ENCODE data around the gene SEPTIN12. TPM values are rescaled to one million over a fixed set of nuclear protein-coding genes. Genes with fewer than 3 reads are reported as not detected.
A peak's percentile ranks its signal among the peaks of the same experiment; 100 is the strongest.

Gene SEPTIN12
- total and polyA plus RNA-seq, 3 experiments from 2014 or later, result not detected

- no peaks in the 10 kb centered on the region for H3K27me3 Mint-ChIP-seq
- H3K27ac Mint-ChIP-seq, result peak overlapping the region; percentile 72 to 93 (median 82)
- H3K36me3 Mint-ChIP-seq, result peaks cover 0 to 18% (median 3%) of the 10 kb centered on the region in 3 donors
- H3K36me3 ChIP-seq (ENCODE audit: insufficient read depth, low read length), result no peaks in the 10 kb centered on the region
- H3K9me3 Mint-ChIP-seq, result no peaks in the 10 kb centered on the region
- peaks cover 9 to 25% (median 10%) of the 10 kb centered on the region in 3 donors for H3K4me1 Mint-ChIP-seq
- ChIA-PET CTCF (interaction anchor here (1.9 kb wide), 1 partner anchor 33 kb away, joined by 6 read pairs; no protein-coding TSS in a partner anchor), POLR2A (interaction anchor here (0.6 to 2.4 kb wide), 3 partner anchors 34 to 114 kb away, joined by 4 to 14 read pairs (median 13); partner anchors contain the start of genes ANKS3, DNAAF8 and ZNF500)
- no peaks in the 10 kb centered on the region for H3K9me3 ChIP-seq (ENCODE audit: low read length)
- peak in 1 of 5 donors; percentile 19 for DNase-seq
- peak overlapping the region; percentile 65 for H3K4me3 ChIP-seq (ENCODE audit: low read length)
- peak overlapping the region; percentile 82 to 95 (median 84) for H3K4me3 Mint-ChIP-seq
- peaks cover 16% of the 10 kb centered on the region for H3K4me1 ChIP-seq (ENCODE audit: insufficient read depth, low read length)
- H3K27ac ChIP-seq (ENCODE audit: low read depth, low read length), result peak overlapping the region; percentile 75
- no peaks in the 10 kb centered on the region for H3K27me3 ChIP-seq (ENCODE audit: insufficient read depth, low read length, poor library complexity, severe bottlenecking)
Measured at GRCh38 chr16:4801051-4801961, 13.2 kb upstream of the SEPTIN12 start.

DNA sequence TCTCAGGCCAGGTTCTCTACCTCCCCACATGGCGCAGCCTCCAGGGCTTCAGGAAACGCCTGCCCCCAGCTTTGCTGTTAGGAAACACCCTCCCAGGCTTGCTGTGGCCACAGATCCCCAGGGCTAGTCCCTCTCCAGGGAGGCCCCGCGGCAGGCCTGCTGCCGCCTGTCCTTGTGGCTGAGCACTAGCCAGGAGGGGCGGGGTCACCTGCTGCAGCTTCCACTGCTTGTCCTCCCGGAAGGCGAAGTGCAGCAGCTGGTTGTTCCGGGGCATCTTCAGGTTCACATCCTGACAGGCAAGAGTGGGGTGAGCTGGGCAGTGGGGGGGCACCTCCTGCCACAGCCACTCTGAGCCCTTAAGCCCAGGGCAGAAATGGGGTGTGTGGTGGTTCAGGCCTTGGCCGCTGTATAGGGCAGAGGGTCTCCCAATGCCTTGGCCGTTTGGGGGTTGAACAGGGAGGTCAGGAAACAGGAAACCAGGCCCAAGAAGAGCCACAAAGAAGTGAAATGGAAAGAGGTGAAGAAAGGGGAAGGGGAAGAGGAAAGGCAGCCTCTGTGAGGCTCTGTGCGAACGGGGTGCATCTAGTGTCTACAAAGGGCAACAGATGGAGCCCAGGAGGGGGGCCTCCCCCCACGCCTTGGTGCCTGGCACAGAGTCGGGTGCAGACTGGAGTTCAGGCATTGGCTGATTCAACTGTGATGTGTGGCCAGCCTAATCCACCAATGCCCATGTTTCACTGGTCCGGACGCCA is 12.3 kb upstream of the SEPTIN12 start:
- H3K27me3 ChIP-seq (ENCODE audit: insufficient read depth, low read length, poor library complexity, severe bottlenecking), result no peaks in the 10 kb centered on the region
- no peaks in the 10 kb centered on the region for H3K9me3 ChIP-seq (ENCODE audit: low read length)
- Mint-ChIP-seq H3K27ac (peak overlapping the region in 6 of 8 donors; percentile 43 to 93 (median 66)), H3K9me3 (no peaks in the 10 kb centered on the region), H3K4me3 (peak overlapping the region; percentile 24 to 95 (median 56)), H3K27me3 (no peaks in the 10 kb centered on the region), H3K4me1 (peaks cover 9 to 25% (median 10%) of the 10 kb centered on the region in 3 donors), H3K36me3 (peaks cover 0 to 14% (median 3%) of the 10 kb centered on the region in 3 donors)
- POLR2A ChIA-PET, result no interaction called here
- no peaks in the 10 kb centered on the region for H3K36me3 ChIP-seq (ENCODE audit: insufficient read depth, low read length)
- H3K27ac ChIP-seq (ENCODE audit: low read depth, low read length), result no peak overlapping the region
- CTCF ChIA-PET, result no interaction called here
- H3K4me1 ChIP-seq (ENCODE audit: insufficient read depth, low read length), result peaks cover 16% of the 10 kb centered on the region
- H3K4me3 ChIP-seq (ENCODE audit: low read length), result no peak overlapping the region
- DNase-seq, result no peak

GRCh38 chr16:4799171-4799855 is 11.2 kb upstream of the SEPTIN12 start:
- no peaks in the 10 kb centered on the region for H3K27me3 ChIP-seq (ENCODE audit: insufficient read depth, low read length, poor library complexity, severe bottlenecking)
- H3K27ac ChIP-seq (ENCODE audit: low read depth, low read length), result no peak overlapping the region
- Mint-ChIP-seq H3K36me3 (peaks cover 0 to 3% (median 2%) of the 10 kb centered on the region in 3 donors), H3K4me1 (peaks cover 9 to 25% (median 10%) of the 10 kb centered on the region in 3 donors), H3K27ac (peak overlapping the region in 2 of 8 donors; percentile 7 to 56), H3K4me3 (peak overlapping the region in 2 of 7 donors; percentile 19 to 46), H3K9me3 (no peaks in the 10 kb centered on the region), H3K27me3 (no peaks in the 10 kb centered on the region)
- peaks cover 16% of the 10 kb centered on the region for H3K4me1 ChIP-seq (ENCODE audit: insufficient read depth, low read length)
- no peak overlapping the region for H3K4me3 ChIP-seq (ENCODE audit: low read length)
- DNase-seq, result no peak
- H3K36me3 ChIP-seq (ENCODE audit: insufficient read depth, low read length), result no peaks in the 10 kb centered on the region
- no peaks in the 10 kb centered on the region for H3K9me3 ChIP-seq (ENCODE audit: low read length)
- ChIA-PET CTCF (no interaction called here), POLR2A (no interaction called here)

GRCh38 chr16:4798456-4798855 is 10.3 kb upstream of the SEPTIN12 start:
- no peak overlapping the region for H3K27ac Mint-ChIP-seq
- CTCF ChIA-PET, result no interaction called here

GRCh38 chr16:4797805-4798252 is 9.7 kb upstream of the SEPTIN12 start:
- Mint-ChIP-seq H3K27ac (no peak overlapping the region), H3K4me3 (no peak overlapping the region), H3K36me3 (peaks cover 0 to 2% (median under 1%) of the 10 kb centered on the region in 3 donors), H3K4me1 (peaks cover under 1 to 15% (median 4%) of the 10 kb centered on the region in 3 donors), H3K27me3 (no peaks in the 10 kb centered on the region), H3K9me3 (no peaks in the 10 kb centered on the region)
- no peak for DNase-seq
- no peaks in the 10 kb centered on the region for H3K36me3 ChIP-seq (ENCODE audit: insufficient read depth, low read length)
- no peak overlapping the region for H3K4me3 ChIP-seq (ENCODE audit: low read length)
- H3K9me3 ChIP-seq (ENCODE audit: low read length), result no peaks in the 10 kb centered on the region
- no peaks in the 10 kb centered on the region for H3K27me3 ChIP-seq (ENCODE audit: insufficient read depth, low read length, poor library complexity, severe bottlenecking)
- H3K4me1 ChIP-seq (ENCODE audit: insufficient read depth, low read length), result peaks cover 16% of the 10 kb centered on the region
- ChIA-PET POLR2A (no interaction called here), CTCF (no interaction called here)
- no peak overlapping the region for H3K27ac ChIP-seq (ENCODE audit: low read depth, low read length)

More at GRCh38 chr16:4798456-4798855, 10.3 kb upstream of the SEPTIN12 start:
- Histone ChIP-seq H3K36me3 (ENCODE audit: insufficient read depth, low read length) (no peaks in the 10 kb centered on the region), H3K27ac (ENCODE audit: low read depth, low read length) (no peak overlapping the region), H3K4me1 (ENCODE audit: insufficient read depth, low read length) (peaks cover 16% of the 10 kb centered on the region), H3K9me3 (ENCODE audit: low read length) (no peaks in the 10 kb centered on the region), H3K4me3 (ENCODE audit: low read length) (no peak overlapping the region), H3K27me3 (ENCODE audit: insufficient read depth, low read length, poor library complexity, severe bottlenecking) (no peaks in the 10 kb centered on the region)
- no peaks in the 10 kb centered on the region for H3K9me3 Mint-ChIP-seq
- no peak for DNase-seq
- POLR2A ChIA-PET, result no interaction called here
- peaks cover 0 to 2% (median 1%) of the 10 kb centered on the region in 3 donors for H3K36me3 Mint-ChIP-seq
- H3K4me1 Mint-ChIP-seq, result peaks cover 7 to 22% (median 9%) of the 10 kb centered on the region in 3 donors
- no peaks in the 10 kb centered on the region for H3K27me3 Mint-ChIP-seq
- H3K4me3 Mint-ChIP-seq, result no peak overlapping the region

- Histone ChIP-seq H3K36me3 (ENCODE audit: insufficient read depth, low read length) (no peaks in the 10 kb centered on the region), H3K27me3 (ENCODE audit: insufficient read depth, low read length, poor library complexity, severe bottlenecking) (no peaks in the 10 kb centered on the region), H3K4me1 (ENCODE audit: insufficient read depth, low read length) (peaks cover 16% of the 10 kb centered on the region), H3K9me3 (ENCODE audit: low read length) (no peaks in the 10 kb centered on the region), H3K27ac (ENCODE audit: low read depth, low read length) (no peak overlapping the region), H3K4me3 (ENCODE audit: low read length) (no peak overlapping the region)
- no peaks in the 10 kb centered on the region for H3K27me3 Mint-ChIP-seq
- H3K4me1 Mint-ChIP-seq, result peaks cover 0 to 14% (median 4%) of the 10 kb centered on the region in 3 donors
- CTCF ChIA-PET, result no interaction called here
- POLR2A ChIA-PET, result no interaction called here
- no peaks in the 10 kb centered on the region for H3K9me3 Mint-ChIP-seq
- H3K27ac Mint-ChIP-seq, result no peak overlapping the region
- H3K4me3 Mint-ChIP-seq, result no peak overlapping the region
- peaks cover 0 to 2% (median 0%) of the 10 kb centered on the region in 3 donors for H3K36me3 Mint-ChIP-seq
- DNase-seq, result no peak
Measured at GRCh38 chr16:4796982-4797804, 9.0 kb upstream of the SEPTIN12 start.

GRCh38 chr16:4795828-4796572 is 7.9 kb upstream of the SEPTIN12 start:
- Mint-ChIP-seq H3K36me3 (peaks cover 0 to 2% (median 0%) of the 10 kb centered on the region in 3 donors), H3K9me3 (no peaks in the 10 kb centered on the region), H3K4me3 (no peak overlapping the region), H3K27me3 (peaks cover 0 to 2% of the 10 kb centered on the region in 2 donors), H3K27ac (no peak overlapping the region), H3K4me1 (peaks cover 0 to 7% (median 1%) of the 10 kb centered on the region in 3 donors)
- Histone ChIP-seq H3K36me3 (ENCODE audit: insufficient read depth, low read length) (no peaks in the 10 kb centered on the region), H3K27me3 (ENCODE audit: insufficient read depth, low read length, poor library complexity, severe bottlenecking) (no peaks in the 10 kb centered on the region), H3K27ac (ENCODE audit: low read depth, low read length) (no peak overlapping the region), H3K9me3 (ENCODE audit: low read length) (no peaks in the 10 kb centered on the region), H3K4me3 (ENCODE audit: low read length) (no peak overlapping the region), H3K4me1 (ENCODE audit: insufficient read depth, low read length) (peaks cover 5% of the 10 kb centered on the region)
- ChIA-PET CTCF (no interaction called here), POLR2A (no interaction called here)
- DNase-seq, result no peak
